ENCODE data around the gene SAP30L.

Gene SAP30L

GRCh38 chr5:154479944-154480750, 34.4 kb downstream of the SAP30L start:
- no peak for DNase-seq (ENCODE audit: low read depth in 3 of 3)

DNA sequence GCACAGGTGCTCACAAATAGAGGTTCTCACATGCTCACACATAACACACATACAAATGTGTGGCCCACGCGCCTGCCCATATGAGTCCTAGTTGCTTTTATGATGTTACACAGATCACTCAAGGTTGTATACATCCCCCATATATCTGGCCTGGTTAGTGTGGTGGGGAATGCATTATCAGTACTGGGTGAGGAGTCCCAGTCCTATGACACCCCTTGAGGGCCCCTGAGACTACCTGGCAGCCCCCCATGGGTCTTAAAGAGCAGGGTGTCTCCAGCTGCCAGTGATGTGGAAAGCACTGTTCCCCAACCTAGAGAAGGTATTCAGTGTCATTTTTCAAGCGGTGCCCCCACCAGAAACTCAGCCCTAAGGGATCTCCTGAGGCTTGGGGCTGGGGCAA, 35.0 kb downstream of the SAP30L start:
- DNase-seq (ENCODE audit: low read depth in 3 of 3): no peak

GRCh38 chr5:154481584-154482381, 36.0 kb downstream of the SAP30L start:
- no peak for DNase-seq (ENCODE audit: low read depth in 3 of 3)

DNA sequence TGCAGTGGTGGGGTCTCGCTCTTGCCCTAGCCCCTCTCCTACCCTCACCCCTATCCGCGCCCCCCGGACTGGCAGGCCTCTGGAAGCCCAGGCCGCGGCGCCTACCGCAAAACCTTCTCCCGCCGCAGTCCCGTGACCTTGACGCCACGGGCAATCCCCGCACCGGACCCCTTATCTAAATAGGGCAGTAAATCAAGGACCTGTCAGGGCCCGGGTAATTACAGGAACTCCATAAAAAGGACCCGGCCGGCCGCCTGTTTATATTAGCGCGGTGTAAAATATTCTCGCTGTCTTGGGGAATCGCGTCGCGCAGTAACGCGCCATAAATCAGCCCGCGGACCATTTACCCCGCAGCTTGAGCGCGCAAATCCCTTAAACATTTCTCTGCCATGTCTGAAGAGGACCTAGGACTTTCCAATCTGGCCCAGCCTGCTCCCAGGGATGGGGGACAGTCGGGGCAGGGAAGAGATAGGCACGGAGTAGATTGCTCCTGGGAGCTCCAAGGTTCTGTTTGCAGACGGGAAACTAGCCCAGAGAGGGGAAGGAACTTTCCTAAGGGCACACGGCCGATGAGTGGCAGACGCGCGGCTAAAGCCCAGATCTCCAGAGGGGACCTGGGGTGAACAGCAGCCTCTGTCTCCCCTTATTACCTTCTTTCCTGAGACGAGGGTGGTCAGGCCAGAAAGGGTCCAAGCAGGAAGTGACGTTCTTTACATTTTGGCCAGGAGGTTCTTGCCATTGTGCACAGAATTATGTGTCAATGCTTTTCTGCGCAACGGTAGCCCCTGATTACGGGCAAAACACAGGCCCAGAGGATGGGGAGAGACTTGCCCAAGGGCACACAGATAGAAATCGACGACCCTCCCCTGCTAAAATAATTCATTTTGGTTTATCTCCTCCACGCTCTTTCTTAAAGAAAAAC, 37.0 kb downstream of the SAP30L start:
- DNase-seq (ENCODE audit: low read depth in 3 of 3): no peak

DNA sequence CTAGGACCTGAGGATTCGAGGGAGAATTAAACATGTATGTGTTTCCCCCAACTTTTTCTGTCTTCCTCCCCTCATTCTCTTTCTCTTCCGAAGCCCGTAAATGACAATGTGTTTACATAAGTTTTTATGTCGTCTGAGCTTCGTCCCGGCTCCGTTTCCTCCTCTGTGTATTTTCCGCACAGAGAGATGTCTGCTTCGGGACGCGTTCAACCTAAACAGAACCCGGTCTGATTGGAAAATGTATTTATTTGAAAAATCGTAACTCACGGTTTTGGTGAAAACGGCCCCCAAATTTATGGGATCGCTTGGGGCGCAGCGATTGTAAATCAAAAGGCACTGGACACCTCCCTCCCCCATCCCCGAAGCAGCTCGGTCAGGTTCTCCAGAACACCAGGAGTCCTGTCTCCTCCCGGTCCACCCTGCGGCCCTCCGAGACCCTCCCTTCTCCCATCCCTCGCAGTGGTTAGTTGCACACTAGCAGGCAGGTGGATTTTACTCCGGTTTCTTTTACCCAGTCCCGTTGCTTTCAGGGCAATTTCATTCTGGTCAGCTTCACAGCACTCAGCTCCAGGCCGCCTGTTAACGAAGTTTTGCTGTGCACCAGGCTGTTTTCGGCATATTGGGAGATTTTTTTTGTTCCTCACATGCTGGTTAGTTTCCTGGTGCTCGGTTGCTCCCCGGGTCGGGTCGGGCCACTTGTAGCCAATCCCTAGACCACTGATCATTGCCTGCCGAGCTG, 38.0 kb downstream of the SAP30L start:
- DNase-seq (ENCODE audit: low read depth in 3 of 3): no peak

DNA sequence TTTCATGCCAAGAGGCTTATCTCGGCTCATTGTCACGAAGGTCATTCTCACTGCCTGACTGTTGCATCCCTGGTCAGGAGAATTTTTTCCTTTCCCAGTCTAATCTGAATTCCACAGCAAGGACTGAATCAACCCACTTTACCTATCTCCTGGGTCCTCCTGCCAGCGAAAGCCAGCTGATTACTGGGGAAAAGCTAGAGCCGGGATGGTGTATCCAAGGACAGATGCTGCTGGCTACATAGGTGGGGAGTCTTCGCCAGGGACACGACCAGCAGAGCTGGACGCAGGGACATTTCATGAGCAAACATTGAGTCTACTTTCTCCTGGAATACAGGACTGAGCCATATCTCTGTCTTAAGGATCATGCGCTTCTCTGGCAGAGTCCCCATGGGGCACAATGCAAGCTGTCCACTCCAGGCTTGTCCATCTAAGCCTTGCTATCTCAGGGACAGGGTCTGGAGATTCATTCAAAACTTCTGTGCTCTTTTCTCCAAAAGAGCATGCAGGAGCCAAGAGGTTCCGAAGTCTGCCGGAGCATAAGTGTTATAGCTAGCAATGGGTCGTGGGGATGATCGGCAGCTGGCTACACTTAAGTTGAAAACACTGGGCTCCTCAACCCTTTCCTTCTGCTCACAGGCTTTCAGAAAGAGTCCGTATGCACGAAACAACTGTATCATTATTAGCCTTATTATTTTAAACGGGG, 38.7 kb downstream of the SAP30L start:
- no peak for DNase-seq (ENCODE audit: low read depth in 3 of 3)

DNA sequence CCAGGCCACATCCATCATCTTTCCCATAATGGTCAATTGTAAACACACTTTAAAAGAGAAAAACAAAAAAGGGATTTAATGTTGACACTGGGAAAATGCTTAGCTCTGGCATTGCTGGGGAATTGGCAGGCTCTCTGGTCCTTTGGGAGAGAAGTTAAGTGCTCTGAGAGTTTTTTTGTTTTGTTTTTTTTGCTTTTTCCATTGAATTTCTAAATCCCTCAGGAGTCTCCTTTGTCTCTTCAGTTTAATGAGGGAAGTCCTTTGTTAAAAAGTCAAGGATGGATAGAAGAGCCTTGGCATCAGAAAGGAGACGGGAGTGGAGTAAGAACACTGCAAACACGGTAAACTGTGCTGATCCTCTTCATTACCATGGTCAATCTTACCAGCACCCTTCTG, 39.3 kb downstream of the SAP30L start:
- DNase-seq (ENCODE audit: low read depth in 3 of 3): no peak

DNA sequence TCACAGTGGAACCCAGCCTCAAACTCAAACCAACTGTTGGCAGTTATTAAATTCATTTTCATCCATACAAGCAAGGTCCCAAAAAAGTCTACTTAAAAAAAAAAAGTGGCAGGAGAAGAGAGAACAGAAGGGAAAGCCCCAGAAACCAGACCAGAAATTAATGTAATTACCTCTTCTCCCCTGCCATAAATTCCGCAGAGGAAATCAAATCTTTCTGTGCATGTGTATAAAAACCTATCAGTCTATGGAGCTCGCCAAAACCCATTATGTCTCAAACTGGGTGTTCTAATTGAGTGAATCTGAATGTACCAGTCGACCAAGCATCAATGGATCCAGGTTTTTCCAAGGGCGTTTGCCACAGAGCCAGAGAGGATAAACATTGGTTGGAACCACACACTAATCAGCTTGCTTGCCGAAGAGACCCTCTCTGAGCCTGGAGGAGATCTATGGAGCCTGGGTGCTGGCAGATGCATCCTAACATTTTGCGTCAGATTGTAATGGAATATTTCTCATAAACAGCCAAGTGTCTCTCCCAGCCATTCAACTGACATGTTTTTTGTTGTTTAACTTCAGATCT, 40.1 kb downstream of the SAP30L start:
- no peak for DNase-seq (ENCODE audit: low read depth in 3 of 3)

DNA sequence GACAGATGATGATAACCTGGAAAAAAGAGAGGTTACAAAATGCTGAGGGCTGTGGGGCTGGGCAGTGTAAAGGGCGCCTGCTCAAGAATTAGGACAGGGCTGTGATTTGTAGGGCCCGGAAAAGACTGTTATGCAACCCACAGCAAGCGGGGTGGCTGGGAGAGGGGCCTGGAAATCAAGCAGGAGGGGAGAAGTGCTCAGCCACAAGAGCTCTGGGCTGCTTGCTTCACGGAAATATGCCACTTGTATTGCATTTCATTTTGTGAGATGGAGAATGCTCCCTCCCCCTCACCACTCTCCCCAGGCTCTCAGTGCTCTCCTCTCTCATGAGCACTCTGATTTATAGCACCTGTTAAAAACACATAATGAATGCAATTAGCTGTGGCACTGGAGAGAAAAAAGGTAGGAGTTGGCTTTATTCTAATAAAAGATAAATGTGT, 40.6 kb downstream of the SAP30L start:
- DNase-seq (ENCODE audit: low read depth in 3 of 3): no peak

DNA sequence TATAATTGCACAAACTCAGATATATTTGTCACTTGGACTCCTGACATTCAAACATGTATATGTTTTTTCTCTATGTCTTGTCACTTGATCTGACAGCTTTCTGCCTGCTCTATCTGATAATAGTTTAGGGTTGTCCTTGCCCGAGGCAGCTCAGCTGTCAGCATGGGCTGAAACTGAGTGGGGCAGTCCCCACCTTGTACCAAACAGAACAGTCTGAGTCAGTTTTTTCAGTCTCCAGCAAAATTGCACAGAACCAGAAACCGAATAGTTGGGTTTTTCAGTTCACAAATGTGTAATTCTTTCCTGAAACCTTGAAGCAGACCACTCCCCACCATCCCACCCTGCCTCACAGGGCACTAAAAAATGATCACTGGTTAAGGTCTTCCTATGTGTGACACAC, 41.7 kb downstream of the SAP30L start:
- DNase-seq (ENCODE audit: low read depth in 3 of 3): no peak

GRCh38 chr5:154491941-154492340, 46.1 kb downstream of the SAP30L start:
- DNase-seq (ENCODE audit: low read depth in 3 of 3): no peak

GRCh38 chr5:154493274-154493673, 47.5 kb downstream of the SAP30L start:
- DNase-seq (ENCODE audit: low read depth in 3 of 3): no peak

DNA sequence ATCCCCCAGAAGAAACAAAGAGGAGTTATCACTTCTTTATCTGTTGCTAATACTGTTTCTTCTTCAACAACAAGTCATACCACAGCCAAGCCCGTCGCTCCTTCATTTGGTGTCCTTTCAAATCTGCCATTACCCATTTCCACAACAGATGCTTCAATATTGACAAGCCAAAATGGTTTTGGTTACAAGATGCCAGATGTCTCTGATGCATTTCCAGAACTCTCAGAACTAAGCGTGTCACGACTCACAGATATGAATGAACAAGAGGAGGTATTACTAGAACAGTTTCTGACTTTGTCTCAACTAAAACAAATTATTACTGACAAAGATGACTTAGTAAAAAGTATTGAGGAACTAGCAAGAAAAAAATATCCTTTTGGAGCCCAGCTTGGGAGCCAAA, 48.2 kb downstream of the SAP30L start:
- no peak for DNase-seq (ENCODE audit: low read depth in 3 of 3)

GRCh38 chr5:154498591-154498990, 52.8 kb downstream of the SAP30L start:
- DNase-seq (ENCODE audit: low read depth in 3 of 3): no peak

DNA sequence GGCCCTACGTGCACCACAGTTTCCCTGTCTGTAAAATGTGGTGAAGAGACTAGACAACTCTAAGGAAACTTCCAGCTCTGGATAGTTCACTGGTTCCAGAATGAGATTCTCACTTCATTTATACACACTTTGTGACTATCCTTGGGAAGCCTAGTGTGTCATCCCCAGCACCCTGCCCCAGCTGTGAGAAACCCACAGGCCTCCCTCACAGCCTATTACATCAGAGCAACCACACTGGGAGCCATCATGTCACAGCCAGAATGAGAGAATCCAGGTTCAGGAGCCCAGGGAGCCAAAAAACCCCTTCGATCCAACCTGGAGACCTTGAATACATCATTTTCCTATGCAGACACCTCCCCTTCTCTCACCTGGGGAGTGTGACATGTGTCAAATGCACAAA, 53.2 kb downstream of the SAP30L start:
- no peak for DNase-seq (ENCODE audit: low read depth in 3 of 3)

DNA sequence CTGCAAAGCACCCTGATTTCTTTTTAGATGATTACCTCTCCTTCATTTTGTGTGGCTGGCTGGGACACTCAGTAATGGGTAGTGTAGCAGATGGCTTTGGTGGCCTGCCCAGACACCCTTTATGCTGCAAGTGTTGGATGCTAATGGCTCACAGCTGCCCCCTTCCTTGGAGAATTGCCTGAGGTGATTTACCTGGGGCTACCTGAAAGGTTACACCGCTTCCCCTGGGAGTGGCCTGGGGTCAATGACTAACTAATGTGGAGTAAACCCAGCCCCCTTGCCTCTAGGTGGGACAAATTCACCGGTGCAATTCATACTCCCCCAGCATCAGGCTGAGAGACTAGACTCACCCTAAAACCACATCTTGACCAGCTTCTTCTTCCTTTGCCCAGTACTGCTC, 55.8 kb downstream of the SAP30L start:
- no peak for DNase-seq (ENCODE audit: low read depth in 3 of 3)

- no peak for DNase-seq (ENCODE audit: low read depth in 3 of 3)
Observed at GRCh38 chr5:154502180-154502579, 56.4 kb downstream of the SAP30L start.

- DNase-seq (ENCODE audit: low read depth in 3 of 3): no peak
Observed at GRCh38 chr5:154503698-154504039, 57.9 kb downstream of the SAP30L start.

- DNase-seq (ENCODE audit: low read depth in 3 of 3): no peak
Observed at GRCh38 chr5:154505567-154505966, 59.8 kb downstream of the SAP30L start.

GRCh38 chr5:154506049-154506715, 60.4 kb downstream of the SAP30L start:
- DNase-seq (ENCODE audit: low read depth in 3 of 3): no peak

Measured in stimulated activated CD4-positive, alpha-beta T cell treated with anti-CD3 and anti-CD28 coated beads, TNF-alpha, amount 100 ng/mL, for 4 hours (primary cell).